Spleen (tissue), 7 donors: ENCODE results near the gene UBE2K.

ENCODE experiments used
- CTCF ChIP-seq, 11 experiments: fragments of 200-600 bp in 7 of 11; fragments of 450-650 bp in 4 of 11; sonication (generic) in 4 of 11; IDR thresholded peaks in 8 of 11; conservative IDR thresholded peaks in 3 of 11; 1 replicate in 7 of 11; 2 replicates in 4 of 11; pipeline versions ENCODE4 v1.4.0 to v1.8.0; 2016 to 2021; ENCODE audit warnings: antibody characterized with exemption in 11 of 11, inconsistent platforms in 4 of 11, mild to moderate bottlenecking in 1 of 11
- POLR2A ChIP-seq, 3 donors: fragments of 450-650 bp; IDR thresholded peaks; one replicate each; pipeline ENCODE4 v1.5.1; 2017; ENCODE audit warnings: antibody characterized with exemption in 3 of 3, mild to moderate bottlenecking in 1 of 3
- donor health status: DM: no; HTN: no; CAD: no; lungs with moderate emphysema.
- donor health status: DM: no; HTN: no; CAD: no.
- donor health status: DM: no; HTN: no; CAD: no.

DNA sequence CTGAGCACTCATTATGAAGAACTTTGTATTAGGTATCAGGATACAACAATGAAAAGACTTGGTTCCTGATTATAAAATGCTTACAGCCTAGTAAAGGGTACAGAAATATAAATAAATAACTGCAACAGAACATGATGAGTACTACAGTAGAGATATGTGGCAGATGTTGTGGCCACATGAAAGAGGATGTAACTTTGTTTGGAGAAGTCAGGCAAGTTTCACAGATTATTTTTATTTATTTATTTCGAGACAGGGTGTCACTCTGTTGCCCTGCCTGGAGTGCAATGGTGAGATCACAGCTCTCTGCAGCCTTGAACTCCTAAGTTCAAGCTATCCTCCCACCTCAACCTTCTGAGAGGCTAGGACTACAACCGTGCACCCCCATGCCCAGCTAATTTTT lies 15.8 kb upstream of the UBE2K start:
- TF ChIP-seq POLR2A (IDR thresholded peaks at IDR 0.05) (no peak), CTCF (IDR thresholded peaks at IDR 0.05 in 8 of 11, conservative IDR thresholded peaks at IDR 0.05 in 3 of 11) (no peak)
